GM23338 (cell line): ENCODE results near the gene MYCL. TPM values are rescaled to one million over a fixed set of nuclear protein-coding genes. Genes with fewer than 3 reads are reported as not detected.

Source experiments
- ATAC-seq: fragments of 200-7000 bp; cut with Tn5 transposase; 3 replicates; pipeline ENCODE4 v1.9.1; 2020
- DNase-seq: peaks from one replicate; pipeline ENCODE4 v3.0.0-alpha.2; 2015; ENCODE audit warnings: low spot score
- H2AFZ ChIP-seq: fragments of 200-600 bp; sonication (generic); 2 replicates; pipeline ENCODE4 v1.8.0; 2016; ENCODE audit warnings: antibody characterized with exemption, mild to moderate bottlenecking, moderate library complexity
- H3F3A ChIP-seq: fragments of 200-600 bp; sonication (generic); replicated peaks from 2 replicates; pipeline ENCODE4 v1.8.0; 2017; ENCODE audit warnings: antibody characterized with exemption, mixed run types, low read depth
- H3K27ac ChIP-seq: fragments of 200-600 bp; sonication (generic); 2 replicates; pipeline ENCODE4 v1.6.1; 2016; ENCODE audit warnings: low read depth
- H3K27me3 ChIP-seq: fragments of 200-600 bp; sonication (generic); 2 replicates; pipeline ENCODE4 v1.8.0; 2016; ENCODE audit warnings: mild to moderate bottlenecking, mixed run types, moderate library complexity; ENCODE audit not compliant: insufficient read depth
- H3K36me3 ChIP-seq: fragments of 200-600 bp; sonication (generic); 2 replicates; pipeline ENCODE4 v1.8.0; 2016; ENCODE audit warnings: mild to moderate bottlenecking; ENCODE audit not compliant: insufficient read depth
- H3K4me1 ChIP-seq: fragments of 200-600 bp; sonication (generic); 2 replicates; pipeline ENCODE4 v1.8.0; 2016; ENCODE audit warnings: mild to moderate bottlenecking, moderate library complexity; ENCODE audit not compliant: insufficient read depth
- H3K4me2 ChIP-seq: fragments of 200-600 bp; sonication (generic); 2 replicates; pipeline ENCODE4 v1.7.1; 2017; ENCODE audit warnings: mixed run types
- H3K4me3 ChIP-seq: fragments of 200-600 bp; sonication (generic); 2 replicates; pipeline ENCODE4 v1.6.1; 2016; ENCODE audit warnings: mixed run types
- H3K79me2 ChIP-seq: fragments of 200-600 bp; sonication (generic); replicated peaks from 2 replicates; pipeline ENCODE4 v1.8.0; 2017; ENCODE audit warnings: mild to moderate bottlenecking; ENCODE audit not compliant: insufficient read depth
- H3K9me2 ChIP-seq: fragments of 200-600 bp; sonication (generic); 2 replicates; pipeline ENCODE4 v1.8.0; 2017; ENCODE audit not compliant: insufficient read depth
- H4K20me1 ChIP-seq: fragments of 200-600 bp; sonication (generic); replicated peaks from 2 replicates; pipeline ENCODE4 v1.8.0; 2017; ENCODE audit warnings: mild to moderate bottlenecking; ENCODE audit not compliant: insufficient read depth
- H3K27ac Mint-ChIP-seq: 2 replicates; pipeline ENCODE4 v1.8.0; 2020; ENCODE audit warnings: inconsistent platforms, mild to moderate bottlenecking, moderate library complexity, mixed read lengths
- H3K27me3 Mint-ChIP-seq: 3 replicates; pipeline ENCODE4 v1.8.0; 2022; ENCODE audit warnings: low read depth, mild to moderate bottlenecking, moderate library complexity, mixed read lengths, inconsistent platforms; ENCODE audit not compliant: insufficient read depth, poor library complexity
- H3K36me3 Mint-ChIP-seq: 3 replicates; pipeline ENCODE4 v1.8.0; 2021; ENCODE audit warnings: low read depth, mild to moderate bottlenecking, inconsistent platforms, moderate library complexity, mixed read lengths
- H3K4me1 Mint-ChIP-seq: 3 replicates; pipeline ENCODE4 v1.8.0; 2020; ENCODE audit warnings: mild to moderate bottlenecking, inconsistent platforms, mixed read lengths
- H3K4me3 Mint-ChIP-seq: 3 replicates; pipeline ENCODE4 v1.8.0; 2021; ENCODE audit warnings: moderate library complexity, mild to moderate bottlenecking, inconsistent platforms, mixed read lengths
- H3K9me3 Mint-ChIP-seq: 3 replicates; pipeline ENCODE4 v1.8.0; 2020; ENCODE audit warnings: moderate library complexity, mild to moderate bottlenecking, inconsistent platforms, mixed read lengths
- CREB1 ChIP-seq: fragments of 250-450 bp; sonication (Bioruptor Pico); IDR thresholded peaks from 2 replicates; pipeline ENCODE4 v1.5.0; 2020; ENCODE audit warnings: low read depth, mild to moderate bottlenecking, moderate library complexity
- EZH2phosphoT487 ChIP-seq: fragments of 200-600 bp; sonication (generic); IDR thresholded peaks from one replicate; pipeline ENCODE4 v1.8.1; 2018; ENCODE audit warnings: antibody characterized with exemption; ENCODE audit not compliant: unreplicated experiment
- JUNB ChIP-seq: IDR thresholded peaks from one replicate; pipeline ENCODE4 v1.6.1; 2016; ENCODE audit warnings: antibody characterized with exemption; ENCODE audit not compliant: unreplicated experiment
- NANOG ChIP-seq: IDR thresholded peaks from 2 replicates; pipeline ENCODE4 v1.6.1; 2016; ENCODE audit warnings: antibody characterized with exemption, borderline replicate concordance
- POLR2AphosphoS5 ChIP-seq: IDR thresholded peaks from 2 replicates; pipeline ENCODE4 v1.6.1; 2016; ENCODE audit warnings: antibody characterized with exemption, low read depth
- polyA plus RNA-seq: library from polyadenylated mRNA; unstranded; fragments of >200 nt; fragmentation: Nextera tagmentation; extraction: Ambion mirVana; gene quantifications from 2 replicates; pipeline ENCODE4 v1.2.1, GENCODE V29; 2016
- total RNA-seq: library from RNA; depleted of rRNA; stranded (reverse); fragments of >200 nt; shearing (Covaris generic); gene quantifications from 2 replicates; pipeline ENCODE4 v1.2.3, GENCODE V29; 2014
- TF ChIP-seq, protein P1 (sequence below): IDR thresholded peaks from one replicate; pipeline ENCODE4 v1.6.1; 2018; ENCODE audit warnings: antibody characterized with exemption; ENCODE audit not compliant: unreplicated experiment
- TF ChIP-seq, protein P2 (sequence below): IDR thresholded peaks from 2 replicates; pipeline ENCODE4 v1.6.1; 2016; ENCODE audit warnings: antibody characterized with exemption
- TF ChIP-seq, protein P3 (sequence below), 2 experiments: fragments of 200-600 bp in 1 of 2; sonication (generic) in 1 of 2; conservative IDR thresholded peaks; 2 replicates each; pipeline versions ENCODE4 v1.5.1 to v1.6.1; 2016 to 2017; ENCODE audit warnings: antibody characterized with exemption in 2 of 2, low read depth in 2 of 2, mild to moderate bottlenecking in 2 of 2, moderate library complexity in 1 of 2
- TF ChIP-seq, protein P4 (sequence below): fragments of 250-450 bp; sonication (Bioruptor Pico); IDR thresholded peaks from 2 replicates; pipeline ENCODE4 v1.5.0; 2020; ENCODE audit warnings: mild to moderate bottlenecking, moderate library complexity

The MYCL gene
- total and polyA plus RNA-seq, 2 experiments from 2014 or later: 8.2 to 41.1 TPM

DNA sequence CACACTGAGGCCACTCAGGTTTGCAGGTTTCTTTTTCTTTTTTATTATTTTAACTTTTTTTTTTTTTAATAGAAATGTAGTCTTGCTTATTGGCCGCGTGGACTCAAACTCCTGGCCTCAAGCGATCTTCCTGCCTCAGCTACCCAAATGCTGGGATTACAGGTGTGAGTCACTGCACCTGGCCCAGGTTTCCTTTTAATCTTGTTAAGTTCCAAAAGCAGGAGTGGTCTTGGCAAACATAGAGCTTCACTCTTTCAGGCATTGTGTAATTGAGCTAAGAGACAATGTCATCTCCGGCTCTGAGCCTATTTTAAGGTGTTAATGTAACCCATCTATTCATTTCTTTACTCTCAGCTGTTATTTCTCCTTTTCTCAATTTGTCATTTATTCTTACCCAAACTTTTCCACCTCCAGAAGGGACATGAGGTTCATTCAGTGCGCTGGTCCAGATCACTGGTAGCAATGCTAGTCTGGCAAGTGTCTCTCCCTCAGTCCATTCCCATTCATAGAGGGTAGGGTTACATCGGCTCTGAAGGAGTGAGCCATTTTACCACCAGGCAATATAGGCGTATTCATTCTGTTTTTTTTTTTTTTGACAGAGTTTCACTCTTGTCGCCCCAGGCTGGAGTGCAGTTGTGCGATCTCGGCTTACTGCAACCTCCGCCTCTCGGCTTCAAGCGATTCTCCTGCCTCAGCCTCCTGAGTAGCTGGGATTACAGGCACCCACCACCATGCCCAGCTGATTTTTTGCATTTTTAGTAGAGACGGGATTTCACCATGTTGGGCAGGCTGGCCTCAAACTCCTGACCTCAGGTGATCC, 42.0 kb upstream of the MYCL start (continued):
- TF ChIP-seq, protein P1, sequence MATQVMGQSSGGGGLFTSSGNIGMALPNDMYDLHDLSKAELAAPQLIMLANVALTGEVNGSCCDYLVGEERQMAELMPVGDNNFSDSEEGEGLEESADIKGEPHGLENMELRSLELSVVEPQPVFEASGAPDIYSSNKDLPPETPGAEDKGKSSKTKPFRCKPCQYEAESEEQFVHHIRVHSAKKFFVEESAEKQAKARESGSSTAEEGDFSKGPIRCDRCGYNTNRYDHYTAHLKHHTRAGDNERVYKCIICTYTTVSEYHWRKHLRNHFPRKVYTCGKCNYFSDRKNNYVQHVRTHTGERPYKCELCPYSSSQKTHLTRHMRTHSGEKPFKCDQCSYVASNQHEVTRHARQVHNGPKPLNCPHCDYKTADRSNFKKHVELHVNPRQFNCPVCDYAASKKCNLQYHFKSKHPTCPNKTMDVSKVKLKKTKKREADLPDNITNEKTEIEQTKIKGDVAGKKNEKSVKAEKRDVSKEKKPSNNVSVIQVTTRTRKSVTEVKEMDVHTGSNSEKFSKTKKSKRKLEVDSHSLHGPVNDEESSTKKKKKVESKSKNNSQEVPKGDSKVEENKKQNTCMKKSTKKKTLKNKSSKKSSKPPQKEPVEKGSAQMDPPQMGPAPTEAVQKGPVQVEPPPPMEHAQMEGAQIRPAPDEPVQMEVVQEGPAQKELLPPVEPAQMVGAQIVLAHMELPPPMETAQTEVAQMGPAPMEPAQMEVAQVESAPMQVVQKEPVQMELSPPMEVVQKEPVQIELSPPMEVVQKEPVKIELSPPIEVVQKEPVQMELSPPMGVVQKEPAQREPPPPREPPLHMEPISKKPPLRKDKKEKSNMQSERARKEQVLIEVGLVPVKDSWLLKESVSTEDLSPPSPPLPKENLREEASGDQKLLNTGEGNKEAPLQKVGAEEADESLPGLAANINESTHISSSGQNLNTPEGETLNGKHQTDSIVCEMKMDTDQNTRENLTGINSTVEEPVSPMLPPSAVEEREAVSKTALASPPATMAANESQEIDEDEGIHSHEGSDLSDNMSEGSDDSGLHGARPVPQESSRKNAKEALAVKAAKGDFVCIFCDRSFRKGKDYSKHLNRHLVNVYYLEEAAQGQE: no peak
- TF ChIP-seq, protein P2, sequence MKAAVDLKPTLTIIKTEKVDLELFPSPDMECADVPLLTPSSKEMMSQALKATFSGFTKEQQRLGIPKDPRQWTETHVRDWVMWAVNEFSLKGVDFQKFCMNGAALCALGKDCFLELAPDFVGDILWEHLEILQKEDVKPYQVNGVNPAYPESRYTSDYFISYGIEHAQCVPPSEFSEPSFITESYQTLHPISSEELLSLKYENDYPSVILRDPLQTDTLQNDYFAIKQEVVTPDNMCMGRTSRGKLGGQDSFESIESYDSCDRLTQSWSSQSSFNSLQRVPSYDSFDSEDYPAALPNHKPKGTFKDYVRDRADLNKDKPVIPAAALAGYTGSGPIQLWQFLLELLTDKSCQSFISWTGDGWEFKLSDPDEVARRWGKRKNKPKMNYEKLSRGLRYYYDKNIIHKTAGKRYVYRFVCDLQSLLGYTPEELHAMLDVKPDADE: no peak
- TF ChIP-seq NANOG (no peak), CREB1 (CRISPR knock-in tag) (no peak), EZH2phosphoT487 (no peak), JUNB (no peak), POLR2AphosphoS5 (no peak)
- TF ChIP-seq, protein P3, sequence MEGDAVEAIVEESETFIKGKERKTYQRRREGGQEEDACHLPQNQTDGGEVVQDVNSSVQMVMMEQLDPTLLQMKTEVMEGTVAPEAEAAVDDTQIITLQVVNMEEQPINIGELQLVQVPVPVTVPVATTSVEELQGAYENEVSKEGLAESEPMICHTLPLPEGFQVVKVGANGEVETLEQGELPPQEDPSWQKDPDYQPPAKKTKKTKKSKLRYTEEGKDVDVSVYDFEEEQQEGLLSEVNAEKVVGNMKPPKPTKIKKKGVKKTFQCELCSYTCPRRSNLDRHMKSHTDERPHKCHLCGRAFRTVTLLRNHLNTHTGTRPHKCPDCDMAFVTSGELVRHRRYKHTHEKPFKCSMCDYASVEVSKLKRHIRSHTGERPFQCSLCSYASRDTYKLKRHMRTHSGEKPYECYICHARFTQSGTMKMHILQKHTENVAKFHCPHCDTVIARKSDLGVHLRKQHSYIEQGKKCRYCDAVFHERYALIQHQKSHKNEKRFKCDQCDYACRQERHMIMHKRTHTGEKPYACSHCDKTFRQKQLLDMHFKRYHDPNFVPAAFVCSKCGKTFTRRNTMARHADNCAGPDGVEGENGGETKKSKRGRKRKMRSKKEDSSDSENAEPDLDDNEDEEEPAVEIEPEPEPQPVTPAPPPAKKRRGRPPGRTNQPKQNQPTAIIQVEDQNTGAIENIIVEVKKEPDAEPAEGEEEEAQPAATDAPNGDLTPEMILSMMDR (conservative IDR thresholded peaks at IDR 0.05; ENCODE audit: low read depth in 2 of 2): no peak

DNA sequence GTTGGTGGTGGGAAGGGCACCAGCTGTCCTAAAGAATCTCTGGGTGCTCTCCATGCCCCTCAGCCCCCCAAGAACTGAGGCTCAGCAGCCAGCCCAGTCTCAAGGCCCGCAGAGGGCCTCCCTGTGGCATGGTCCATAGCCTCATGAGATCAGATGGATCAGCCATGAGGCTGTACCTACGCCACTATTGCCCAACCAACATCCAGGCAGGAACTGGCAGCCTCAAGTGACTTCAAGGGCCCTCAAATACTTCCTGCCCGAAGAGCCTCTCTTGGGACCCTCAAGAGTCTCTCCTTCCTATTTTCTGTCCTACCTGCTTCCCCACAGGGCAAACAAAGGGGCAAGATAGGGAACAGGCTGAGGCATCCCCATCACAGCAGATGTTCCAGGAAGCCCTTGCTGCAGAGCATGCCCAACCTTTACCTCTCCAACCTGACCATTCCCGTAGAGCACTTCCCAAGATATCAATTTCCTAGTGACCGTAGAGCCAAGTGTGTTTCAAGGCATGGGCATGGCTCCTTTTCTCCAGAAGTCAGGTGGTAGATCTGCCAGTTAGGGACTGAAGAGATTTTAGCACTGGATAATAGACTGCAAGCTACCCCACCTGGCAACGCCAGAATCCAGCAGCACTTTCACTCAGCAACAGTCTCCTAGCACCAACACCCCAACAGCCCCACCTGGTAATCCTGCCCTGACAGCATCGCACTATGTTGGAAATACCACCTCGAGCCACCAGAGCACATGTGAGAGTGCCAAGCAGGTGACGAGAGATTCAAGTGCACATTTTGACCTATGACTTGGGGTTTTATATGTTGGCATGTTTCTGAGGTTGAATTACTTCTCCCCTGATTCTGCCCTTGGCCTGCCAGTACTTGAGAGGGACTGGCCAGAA, 39.5 kb upstream of the MYCL start:
- no peaks in the 10 kb centered on the region for H3F3A ChIP-seq
- Mint-ChIP-seq H3K27ac (no peak overlapping the region), H3K9me3 (no peaks in the 10 kb centered on the region; the same call in 2 of the 3 replicates), H3K36me3 (no peaks in the 10 kb centered on the region), H3K4me1 (peaks cover 13% of the 10 kb centered on the region), H3K27me3 (peaks cover 7% of the 10 kb centered on the region), H3K4me3 (no peak overlapping the region)
- H3K4me3 ChIP-seq: no peak overlapping the region
- DNase-seq: no peak
- no peak overlapping the region for H2AFZ ChIP-seq
- no peak overlapping the region for H3K4me2 ChIP-seq
- H3K9me2 ChIP-seq: 0 out of 2 replicates have a peak, but pooled peaks cover 5% of the 10 kb centered on the region
- H3K27me3 ChIP-seq: no peaks in the 10 kb centered on the region
- H3K79me2 ChIP-seq: no peaks in the 10 kb centered on the region
- no peak for ATAC-seq
- H3K27ac ChIP-seq: no peak overlapping the region
- H4K20me1 ChIP-seq: no peaks in the 10 kb centered on the region
- H3K4me1 ChIP-seq: peaks cover 15% of the 10 kb centered on the region
- no peaks in the 10 kb centered on the region for H3K36me3 ChIP-seq
- TF ChIP-seq, protein P4, sequence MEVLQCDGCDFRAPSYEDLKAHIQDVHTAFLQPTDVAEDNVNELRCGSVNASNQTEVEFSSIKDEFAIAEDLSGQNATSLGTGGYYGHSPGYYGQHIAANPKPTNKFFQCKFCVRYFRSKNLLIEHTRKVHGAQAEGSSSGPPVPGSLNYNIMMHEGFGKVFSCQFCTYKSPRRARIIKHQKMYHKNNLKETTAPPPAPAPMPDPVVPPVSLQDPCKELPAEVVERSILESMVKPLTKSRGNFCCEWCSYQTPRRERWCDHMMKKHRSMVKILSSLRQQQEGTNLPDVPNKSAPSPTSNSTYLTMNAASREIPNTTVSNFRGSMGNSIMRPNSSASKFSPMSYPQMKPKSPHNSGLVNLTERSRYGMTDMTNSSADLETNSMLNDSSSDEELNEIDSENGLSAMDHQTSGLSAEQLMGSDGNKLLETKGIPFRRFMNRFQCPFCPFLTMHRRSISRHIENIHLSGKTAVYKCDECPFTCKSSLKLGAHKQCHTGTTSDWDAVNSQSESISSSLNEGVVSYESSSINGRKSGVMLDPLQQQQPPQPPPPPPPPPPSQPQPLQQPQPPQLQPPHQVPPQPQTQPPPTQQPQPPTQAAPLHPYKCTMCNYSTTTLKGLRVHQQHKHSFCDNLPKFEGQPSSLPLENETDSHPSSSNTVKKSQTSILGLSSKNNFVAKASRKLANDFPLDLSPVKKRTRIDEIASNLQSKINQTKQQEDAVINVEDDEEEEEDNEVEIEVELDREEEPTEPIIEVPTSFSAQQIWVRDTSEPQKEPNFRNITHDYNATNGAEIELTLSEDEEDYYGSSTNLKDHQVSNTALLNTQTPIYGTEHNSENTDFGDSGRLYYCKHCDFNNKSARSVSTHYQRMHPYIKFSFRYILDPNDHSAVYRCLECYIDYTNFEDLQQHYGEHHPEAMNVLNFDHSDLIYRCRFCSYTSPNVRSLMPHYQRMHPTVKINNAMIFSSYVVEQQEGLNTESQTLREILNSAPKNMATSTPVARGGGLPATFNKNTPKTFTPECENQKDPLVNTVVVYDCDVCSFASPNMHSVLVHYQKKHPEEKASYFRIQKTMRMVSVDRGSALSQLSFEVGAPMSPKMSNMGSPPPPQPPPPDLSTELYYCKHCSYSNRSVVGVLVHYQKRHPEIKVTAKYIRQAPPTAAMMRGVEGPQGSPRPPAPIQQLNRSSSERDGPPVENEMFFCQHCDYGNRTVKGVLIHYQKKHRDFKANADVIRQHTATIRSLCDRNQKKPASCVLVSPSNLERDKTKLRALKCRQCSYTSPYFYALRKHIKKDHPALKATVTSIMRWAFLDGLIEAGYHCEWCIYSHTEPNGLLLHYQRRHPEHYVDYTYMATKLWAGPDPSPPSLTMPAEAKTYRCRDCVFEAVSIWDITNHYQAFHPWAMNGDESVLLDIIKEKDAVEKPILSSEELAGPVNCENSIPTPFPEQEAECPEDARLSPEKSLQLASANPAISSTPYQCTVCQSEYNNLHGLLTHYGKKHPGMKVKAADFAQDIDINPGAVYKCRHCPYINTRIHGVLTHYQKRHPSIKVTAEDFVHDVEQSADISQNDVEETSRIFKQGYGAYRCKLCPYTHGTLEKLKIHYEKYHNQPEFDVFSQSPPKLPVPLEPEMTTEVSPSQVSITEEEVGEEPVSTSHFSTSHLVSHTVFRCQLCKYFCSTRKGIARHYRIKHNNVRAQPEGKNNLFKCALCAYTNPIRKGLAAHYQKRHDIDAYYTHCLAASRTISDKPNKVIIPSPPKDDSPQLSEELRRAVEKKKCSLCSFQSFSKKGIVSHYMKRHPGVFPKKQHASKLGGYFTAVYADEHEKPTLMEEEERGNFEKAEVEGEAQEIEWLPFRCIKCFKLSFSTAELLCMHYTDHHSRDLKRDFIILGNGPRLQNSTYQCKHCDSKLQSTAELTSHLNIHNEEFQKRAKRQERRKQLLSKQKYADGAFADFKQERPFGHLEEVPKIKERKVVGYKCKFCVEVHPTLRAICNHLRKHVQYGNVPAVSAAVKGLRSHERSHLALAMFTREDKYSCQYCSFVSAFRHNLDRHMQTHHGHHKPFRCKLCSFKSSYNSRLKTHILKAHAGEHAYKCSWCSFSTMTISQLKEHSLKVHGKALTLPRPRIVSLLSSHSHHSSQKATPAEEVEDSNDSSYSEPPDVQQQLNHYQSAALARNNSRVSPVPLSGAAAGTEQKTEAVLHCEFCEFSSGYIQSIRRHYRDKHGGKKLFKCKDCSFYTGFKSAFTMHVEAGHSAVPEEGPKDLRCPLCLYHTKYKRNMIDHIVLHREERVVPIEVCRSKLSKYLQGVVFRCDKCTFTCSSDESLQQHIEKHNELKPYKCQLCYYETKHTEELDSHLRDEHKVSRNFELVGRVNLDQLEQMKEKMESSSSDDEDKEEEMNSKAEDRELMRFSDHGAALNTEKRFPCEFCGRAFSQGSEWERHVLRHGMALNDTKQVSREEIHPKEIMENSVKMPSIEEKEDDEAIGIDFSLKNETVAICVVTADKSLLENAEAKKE (CRISPR knock-in tag): no peak
